ENCODE results near the gene KCNQ1.
A peak's percentile ranks its signal among the peaks of the same experiment; 100 is the strongest.

The KCNQ1 gene

GRCh38 chr11:2797121-2797711, 352.4 kb downstream of the KCNQ1 start:
- Histone ChIP-seq H3K27me3 (ENCODE audit: insufficient read depth, low read depth, severe bottlenecking) (no peaks in the 10 kb centered on the region), H3K9me3 (ENCODE audit: severe bottlenecking) (no peaks in the 10 kb centered on the region), H3K36me3 (no peaks in the 10 kb centered on the region), H3K4me3 (ENCODE audit: low read depth, low read length) (no peak overlapping the region), H3K27ac (no peak overlapping the region)
- no peak for TF ChIP-seq CTCF (IDR thresholded peaks at IDR 0.05; ENCODE audit: low read depth, low read length)
- peak; percentile 4 for DNase-seq

GRCh38 chr11:2797741-2798361, 353.0 kb downstream of the KCNQ1 start:
- DNase-seq, result no peak
- TF ChIP-seq CTCF (IDR thresholded peaks at IDR 0.05; ENCODE audit: low read depth, low read length), result no peak
- Histone ChIP-seq H3K27me3 (ENCODE audit: insufficient read depth, low read depth, severe bottlenecking) (no peaks in the 10 kb centered on the region), H3K36me3 (no peaks in the 10 kb centered on the region), H3K27ac (no peak overlapping the region), H3K4me3 (ENCODE audit: low read depth, low read length) (no peak overlapping the region), H3K9me3 (ENCODE audit: severe bottlenecking) (no peaks in the 10 kb centered on the region)

GRCh38 chr11:2798951-2799761, 354.3 kb downstream of the KCNQ1 start:
- no peak for TF ChIP-seq CTCF (IDR thresholded peaks at IDR 0.05; ENCODE audit: low read depth, low read length)
- H3K4me3 ChIP-seq (ENCODE audit: low read depth, low read length), result no peak overlapping the region
- no peaks in the 10 kb centered on the region for H3K36me3 ChIP-seq
- no peak for DNase-seq
- H3K9me3 ChIP-seq (ENCODE audit: severe bottlenecking), result no peaks in the 10 kb centered on the region
- H3K27ac ChIP-seq, result no peak overlapping the region
- H3K27me3 ChIP-seq (ENCODE audit: insufficient read depth, low read depth, severe bottlenecking), result no peaks in the 10 kb centered on the region

GRCh38 chr11:2799881-2800654, 355.3 kb downstream of the KCNQ1 start:
- H3K36me3 ChIP-seq, result no peaks in the 10 kb centered on the region
- TF ChIP-seq CTCF (IDR thresholded peaks at IDR 0.05; ENCODE audit: low read depth, low read length), result no peak
- no peaks in the 10 kb centered on the region for H3K9me3 ChIP-seq (ENCODE audit: severe bottlenecking)
- no peaks in the 10 kb centered on the region for H3K27me3 ChIP-seq (ENCODE audit: insufficient read depth, low read depth, severe bottlenecking)
- DNase-seq, result peak; percentile 4
- no peak overlapping the region for H3K27ac ChIP-seq
- H3K4me3 ChIP-seq (ENCODE audit: low read depth, low read length), result no peak overlapping the region

GRCh38 chr11:2800655-2801531, 356.1 kb downstream of the KCNQ1 start:
- no peaks in the 10 kb centered on the region for H3K9me3 ChIP-seq (ENCODE audit: severe bottlenecking)
- TF ChIP-seq CTCF (IDR thresholded peaks at IDR 0.05; ENCODE audit: low read depth, low read length), result no peak
- no peaks in the 10 kb centered on the region for H3K36me3 ChIP-seq
- no peak overlapping the region for H3K4me3 ChIP-seq (ENCODE audit: low read depth, low read length)
- DNase-seq, result no peak
- H3K27me3 ChIP-seq (ENCODE audit: insufficient read depth, low read depth, severe bottlenecking), result no peaks in the 10 kb centered on the region
- no peak overlapping the region for H3K27ac ChIP-seq
